Measurements from ENCODE around the gene KLK11. TPM values are rescaled to one million over a fixed set of nuclear protein-coding genes. Genes with fewer than 3 reads are reported as not detected.

Gene KLK11, protein sequence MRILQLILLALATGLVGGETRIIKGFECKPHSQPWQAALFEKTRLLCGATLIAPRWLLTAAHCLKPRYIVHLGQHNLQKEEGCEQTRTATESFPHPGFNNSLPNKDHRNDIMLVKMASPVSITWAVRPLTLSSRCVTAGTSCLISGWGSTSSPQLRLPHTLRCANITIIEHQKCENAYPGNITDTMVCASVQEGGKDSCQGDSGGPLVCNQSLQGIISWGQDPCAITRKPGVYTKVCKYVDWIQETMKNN
- not detected in 2 replicates for total RNA-seq (2014; rRNA removed; shearing (Covaris generic); ENCODE audit: low replicate concordance)

GRCh38 chr19:51026554-51026831, at the start of gene KLK11:
Gene KLK11 (minus strand): TSS chr19:51026616. CDS start chr19:51025631, 985 bp downstream.
- H3K27me3 ChIP-seq: peaks cover 28% of the 10 kb centered on the region
- no peaks in the 10 kb centered on the region for H3K36me3 ChIP-seq
- no peak for DNase-seq
- no peak within 1 kb of the TSS for H3K4me3 ChIP-seq
- H3K9me3 ChIP-seq: no peaks in the 10 kb centered on the region

GRCh38 chr19:51075998-51076397, 49.6 kb upstream of the KLK11 start:
- H3K36me3 ChIP-seq: no peaks in the 10 kb centered on the region
- DNase-seq: peak; percentile 60
- H3K9me3 ChIP-seq: peaks cover 15% of the 10 kb centered on the region
- H3K27me3 ChIP-seq: no peaks in the 10 kb centered on the region
- no peak overlapping the region for H3K4me3 ChIP-seq

- peaks cover 15% of the 10 kb centered on the region for H3K9me3 ChIP-seq
- H3K4me3 ChIP-seq: no peak overlapping the region
- no peak for DNase-seq
- H3K36me3 ChIP-seq: no peaks in the 10 kb centered on the region
- no peaks in the 10 kb centered on the region; the same call in 1 of the 2 replicates for H3K27me3 ChIP-seq
Observed at GRCh38 chr19:51071095-51071405, 44.6 kb upstream of the KLK11 start.

- no peaks in the 10 kb centered on the region for H3K36me3 ChIP-seq
- H3K9me3 ChIP-seq: peaks cover 15% of the 10 kb centered on the region
- H3K27me3 ChIP-seq: no peaks in the 10 kb centered on the region; the same call in 1 of the 2 replicates
- DNase-seq: peak; percentile 39
- H3K4me3 ChIP-seq: no peak overlapping the region
Observed at GRCh38 chr19:51070334-51071094, 44.1 kb upstream of the KLK11 start.

- no peaks in the 10 kb centered on the region for H3K9me3 ChIP-seq
- DNase-seq: no peak
- no peak overlapping the region for H3K4me3 ChIP-seq
- no peaks in the 10 kb centered on the region; the same call in none of the 2 replicates for H3K27me3 ChIP-seq
- H3K36me3 ChIP-seq: no peaks in the 10 kb centered on the region
Observed at GRCh38 chr19:51066393-51067186, 40.2 kb upstream of the KLK11 start.

DNA sequence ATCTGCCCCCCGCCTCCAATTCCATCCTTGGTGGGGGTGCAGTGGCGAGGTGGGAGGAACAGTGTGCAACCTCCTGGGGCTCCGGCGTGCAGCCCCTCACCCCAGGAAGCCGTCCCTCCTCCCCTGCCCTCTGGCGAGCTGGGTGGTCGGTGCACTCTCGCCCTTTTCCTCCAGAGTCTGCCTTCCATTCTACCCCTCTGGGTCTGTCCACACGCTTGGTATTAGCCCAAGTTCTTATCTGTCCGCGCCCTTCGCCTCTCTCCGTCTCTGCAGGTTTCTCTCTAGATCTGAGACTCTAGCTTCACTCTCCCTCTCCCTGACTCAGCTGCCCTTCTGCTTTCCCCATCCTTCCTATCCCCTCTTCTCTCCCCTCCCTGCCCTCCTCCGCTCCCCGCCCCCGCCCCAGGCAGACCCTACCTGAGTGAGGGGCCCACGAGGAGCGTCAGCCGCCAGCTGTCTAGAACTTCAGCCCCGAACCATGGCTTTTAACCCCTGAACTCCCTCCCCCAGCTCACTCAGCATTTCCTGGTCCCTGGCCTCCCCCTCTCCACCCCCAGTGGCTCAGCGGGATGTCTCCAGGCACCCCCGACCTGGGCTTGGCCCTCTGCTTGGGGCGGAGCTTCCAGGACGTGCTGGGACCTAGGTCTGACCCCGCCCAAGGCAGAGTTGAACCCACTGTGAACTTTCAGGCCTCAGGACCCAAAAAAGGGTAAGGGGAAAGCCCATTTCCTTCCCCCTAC, 39.0 kb upstream of the KLK11 start:
- Histone ChIP-seq H3K9me3 (no peaks in the 10 kb centered on the region), H3K36me3 (no peaks in the 10 kb centered on the region), H3K4me3 (peak overlapping the region; percentile 25), H3K27me3 (peaks cover 5% of the 10 kb centered on the region; the same call in 1 of the 2 replicates)
- no peak for DNase-seq

GRCh38 chr19:51064534-51065220, 38.3 kb upstream of the KLK11 start, which contains the start of gene KLK13:
Gene KLK13 (minus strand): TSS chr19:51065092. CDS start chr19:51065067, 25 bp downstream.
- Histone ChIP-seq H3K4me3 (peak within 1 kb of the TSS; percentile 25), H3K9me3 (no peaks in the 10 kb centered on the region), H3K27me3 (peaks cover 10% of the 10 kb centered on the region; the same call in 1 of the 2 replicates), H3K36me3 (no peaks in the 10 kb centered on the region)
- peak; percentile 86 for DNase-seq

DNA sequence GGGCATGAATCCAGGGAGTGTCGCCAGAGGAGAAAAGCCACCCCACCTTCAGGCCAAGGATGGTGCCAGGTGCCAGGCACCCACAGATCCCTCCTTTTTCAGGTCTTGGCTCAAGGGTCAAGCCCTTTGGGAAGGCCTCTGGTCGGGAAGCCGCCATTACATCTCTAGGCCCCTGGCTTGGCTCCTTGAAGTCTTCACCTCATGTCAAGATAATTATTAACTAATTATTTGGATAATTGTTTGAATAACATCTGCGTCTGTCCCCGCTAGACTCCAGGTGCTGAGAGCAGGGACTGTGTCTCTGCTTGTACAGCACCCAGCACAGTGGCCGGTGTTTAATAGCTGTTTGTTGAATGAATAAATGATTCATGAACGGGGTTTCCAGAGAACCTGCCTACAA, 37.2 kb upstream of the KLK11 start:
- Histone ChIP-seq H3K9me3 (no peaks in the 10 kb centered on the region), H3K27me3 (peaks cover 14% of the 10 kb centered on the region), H3K36me3 (no peaks in the 10 kb centered on the region), H3K4me3 (no peak overlapping the region)
- DNase-seq: no peak

DNA sequence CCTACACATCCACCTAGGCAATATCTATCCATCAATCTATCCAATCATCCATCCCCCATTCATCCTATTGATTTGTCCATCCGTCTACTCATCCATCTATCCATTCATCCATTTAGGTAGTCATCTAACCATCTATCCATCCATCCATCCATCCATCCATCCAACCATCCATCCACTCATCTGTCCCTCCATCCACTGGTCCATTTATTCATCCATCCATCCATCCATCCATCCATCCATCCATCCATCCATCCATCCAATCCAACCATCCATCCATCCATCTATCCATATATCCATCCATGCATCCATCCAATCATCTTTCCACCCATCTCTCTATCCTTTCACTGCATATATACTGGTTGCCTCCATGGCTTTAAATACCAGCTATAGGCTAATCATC, 34.6 kb upstream of the KLK11 start:
- Histone ChIP-seq H3K27me3 (peaks cover 26% of the 10 kb centered on the region), H3K36me3 (no peaks in the 10 kb centered on the region), H3K4me3 (no peak overlapping the region), H3K9me3 (no peaks in the 10 kb centered on the region)
- no peak for DNase-seq

DNA sequence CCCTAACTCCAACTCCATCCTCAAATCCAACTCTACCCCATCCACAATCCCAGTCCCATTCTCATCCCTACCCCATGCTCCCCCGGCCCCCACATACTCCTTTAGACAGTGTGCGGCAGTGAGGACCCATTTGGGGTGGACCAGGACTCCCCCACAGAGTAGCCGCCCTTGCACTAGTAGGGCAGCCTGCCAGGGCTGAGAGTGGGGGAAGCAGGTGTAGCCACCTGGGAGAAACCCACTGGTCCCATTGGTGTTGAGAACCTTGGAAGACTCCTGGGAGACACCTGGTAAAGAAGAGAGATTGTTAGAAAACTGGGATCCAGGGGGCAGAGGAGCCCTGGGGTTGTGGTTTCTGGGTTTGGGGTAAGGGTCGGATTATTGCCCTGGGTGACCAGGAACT, 33.9 kb upstream of the KLK11 start:
- Histone ChIP-seq H3K4me3 (no peak overlapping the region), H3K27me3 (peaks cover 26% of the 10 kb centered on the region), H3K9me3 (no peaks in the 10 kb centered on the region), H3K36me3 (no peaks in the 10 kb centered on the region)
- no peak for DNase-seq

- no peak for DNase-seq
- Histone ChIP-seq H3K9me3 (no peaks in the 10 kb centered on the region), H3K4me3 (no peak overlapping the region), H3K36me3 (no peaks in the 10 kb centered on the region), H3K27me3 (peaks cover 30% of the 10 kb centered on the region)
Observed at GRCh38 chr19:51059715-51060114, 33.3 kb upstream of the KLK11 start.

- Histone ChIP-seq H3K4me3 (no peak overlapping the region), H3K9me3 (no peaks in the 10 kb centered on the region), H3K36me3 (no peaks in the 10 kb centered on the region), H3K27me3 (peaks cover 38% of the 10 kb centered on the region)
- no peak for DNase-seq
Observed at GRCh38 chr19:51055866-51056265, 29.4 kb upstream of the KLK11 start.

GRCh38 chr19:51047031-51047335, 20.6 kb upstream of the KLK11 start:
- Histone ChIP-seq H3K36me3 (no peaks in the 10 kb centered on the region), H3K4me3 (no peak overlapping the region), H3K27me3 (no peaks in the 10 kb centered on the region; the same call in 1 of the 2 replicates), H3K9me3 (no peaks in the 10 kb centered on the region)
- no peak for DNase-seq

- H3K4me3 ChIP-seq: no peak overlapping the region
- DNase-seq: no peak
- H3K36me3 ChIP-seq: no peaks in the 10 kb centered on the region
- H3K27me3 ChIP-seq: no peaks in the 10 kb centered on the region; the same call in 1 of the 2 replicates
- no peaks in the 10 kb centered on the region for H3K9me3 ChIP-seq
Observed at GRCh38 chr19:51044327-51044726, 17.9 kb upstream of the KLK11 start.

GRCh38 chr19:51043497-51043896, 17.1 kb upstream of the KLK11 start:
- Histone ChIP-seq H3K36me3 (no peaks in the 10 kb centered on the region), H3K27me3 (no peaks in the 10 kb centered on the region; the same call in 1 of the 2 replicates), H3K9me3 (no peaks in the 10 kb centered on the region), H3K4me3 (no peak overlapping the region)
- no peak for DNase-seq

DNA sequence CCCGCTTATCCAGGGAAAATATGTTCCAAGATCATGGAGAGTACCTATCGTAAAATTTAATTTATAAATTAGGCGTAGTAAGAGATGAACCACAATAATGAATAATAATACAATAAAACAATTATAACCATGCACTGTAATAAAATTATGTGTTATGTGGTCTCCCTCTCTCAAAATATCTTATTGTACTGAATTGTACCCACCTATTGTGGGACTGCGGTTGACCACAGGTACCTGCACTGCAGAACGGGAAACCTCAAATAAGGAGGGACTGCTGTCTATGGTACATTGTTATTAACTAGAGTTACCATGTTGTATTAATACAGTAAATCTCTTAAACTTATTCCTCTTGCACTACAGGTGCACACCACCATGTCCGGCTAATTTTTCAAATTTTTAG, 13.7 kb upstream of the KLK11 start:
- Histone ChIP-seq H3K36me3 (no peaks in the 10 kb centered on the region), H3K27me3 (peaks cover 4% of the 10 kb centered on the region; the same call in 1 of the 2 replicates), H3K4me3 (no peak overlapping the region), H3K9me3 (no peaks in the 10 kb centered on the region)
- no peak for DNase-seq
